ENCODE measurements around the gene THOC5.
A peak's percentile ranks its signal among the peaks of the same experiment; 100 is the strongest.

THOC5 gene

DNA sequence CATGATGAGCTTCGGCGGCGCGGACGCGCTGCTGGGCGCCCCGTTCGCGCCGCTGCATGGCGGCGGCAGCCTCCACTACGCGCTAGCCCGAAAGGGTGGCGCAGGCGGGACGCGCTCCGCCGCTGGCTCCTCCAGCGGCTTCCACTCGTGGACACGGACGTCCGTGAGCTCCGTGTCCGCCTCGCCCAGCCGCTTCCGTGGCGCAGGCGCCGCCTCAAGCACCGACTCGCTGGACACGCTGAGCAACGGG is 73.4 kb downstream of the THOC5 start:
- no peaks in the 10 kb centered on the region for H3K27me3 ChIP-seq (ENCODE audit: insufficient read depth, poor library complexity, severe bottlenecking)

DNA sequence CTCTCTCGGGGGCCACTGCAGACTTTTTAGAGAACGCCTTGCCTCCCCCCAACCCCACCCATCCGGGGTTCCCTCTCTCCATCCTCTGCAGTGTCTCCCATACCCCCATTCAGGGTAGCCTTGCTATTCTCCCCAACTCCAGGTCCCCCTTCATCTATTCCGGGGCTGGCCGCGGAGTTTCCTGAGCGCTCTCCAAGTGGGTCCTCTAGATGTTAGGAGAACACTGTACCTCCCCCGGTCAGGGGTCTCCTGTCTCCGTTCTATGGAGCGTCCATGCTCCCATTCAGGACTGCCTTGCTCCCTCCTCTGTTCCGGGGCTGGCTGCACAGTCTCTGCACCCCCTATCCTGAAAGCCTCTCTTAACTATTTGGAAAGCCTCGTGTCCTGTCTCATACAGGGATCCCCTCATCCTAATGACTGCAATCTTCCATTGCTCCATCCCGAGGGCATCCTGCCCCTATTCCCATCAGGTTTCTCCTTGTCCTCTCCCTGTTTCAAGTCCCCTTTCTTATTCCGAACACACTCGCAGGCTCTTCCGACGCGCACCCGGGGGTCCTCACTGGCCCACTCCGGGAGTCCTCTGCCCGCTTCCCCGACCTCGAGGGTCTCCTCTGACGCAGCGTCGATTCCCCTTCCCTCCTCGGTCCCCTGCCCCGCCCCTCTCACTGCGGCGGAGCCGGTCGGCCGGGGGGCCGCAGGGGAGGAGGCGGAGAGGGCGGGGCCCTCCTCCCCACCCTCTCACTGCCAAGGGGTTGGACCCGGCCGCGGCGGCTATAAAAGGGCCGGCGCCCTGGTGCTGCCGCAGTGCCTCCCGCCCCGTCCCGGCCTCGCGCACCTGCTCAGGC is 73.9 kb downstream of the THOC5 start, which contains the start of gene NEFH:
Gene NEFH (plus strand): TSS at position 802 of the 845 bp plus-strand sequence. CDS start 45 bp downstream, outside the sequence.
- TF ChIP-seq SPI1 (IDR thresholded peaks at IDR 0.05; ENCODE audit: borderline replicate concordance, low read depth) (no peak), POLR2AphosphoS5 (IDR thresholded peaks at IDR 0.05; ENCODE audit: low read depth) (no peak), GABPA (IDR thresholded peaks at IDR 0.05; ENCODE audit: low read depth) (no peak)
- TF ChIP-seq, protein P1, sequence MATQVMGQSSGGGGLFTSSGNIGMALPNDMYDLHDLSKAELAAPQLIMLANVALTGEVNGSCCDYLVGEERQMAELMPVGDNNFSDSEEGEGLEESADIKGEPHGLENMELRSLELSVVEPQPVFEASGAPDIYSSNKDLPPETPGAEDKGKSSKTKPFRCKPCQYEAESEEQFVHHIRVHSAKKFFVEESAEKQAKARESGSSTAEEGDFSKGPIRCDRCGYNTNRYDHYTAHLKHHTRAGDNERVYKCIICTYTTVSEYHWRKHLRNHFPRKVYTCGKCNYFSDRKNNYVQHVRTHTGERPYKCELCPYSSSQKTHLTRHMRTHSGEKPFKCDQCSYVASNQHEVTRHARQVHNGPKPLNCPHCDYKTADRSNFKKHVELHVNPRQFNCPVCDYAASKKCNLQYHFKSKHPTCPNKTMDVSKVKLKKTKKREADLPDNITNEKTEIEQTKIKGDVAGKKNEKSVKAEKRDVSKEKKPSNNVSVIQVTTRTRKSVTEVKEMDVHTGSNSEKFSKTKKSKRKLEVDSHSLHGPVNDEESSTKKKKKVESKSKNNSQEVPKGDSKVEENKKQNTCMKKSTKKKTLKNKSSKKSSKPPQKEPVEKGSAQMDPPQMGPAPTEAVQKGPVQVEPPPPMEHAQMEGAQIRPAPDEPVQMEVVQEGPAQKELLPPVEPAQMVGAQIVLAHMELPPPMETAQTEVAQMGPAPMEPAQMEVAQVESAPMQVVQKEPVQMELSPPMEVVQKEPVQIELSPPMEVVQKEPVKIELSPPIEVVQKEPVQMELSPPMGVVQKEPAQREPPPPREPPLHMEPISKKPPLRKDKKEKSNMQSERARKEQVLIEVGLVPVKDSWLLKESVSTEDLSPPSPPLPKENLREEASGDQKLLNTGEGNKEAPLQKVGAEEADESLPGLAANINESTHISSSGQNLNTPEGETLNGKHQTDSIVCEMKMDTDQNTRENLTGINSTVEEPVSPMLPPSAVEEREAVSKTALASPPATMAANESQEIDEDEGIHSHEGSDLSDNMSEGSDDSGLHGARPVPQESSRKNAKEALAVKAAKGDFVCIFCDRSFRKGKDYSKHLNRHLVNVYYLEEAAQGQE (IDR thresholded peaks at IDR 0.05; ENCODE audit: insufficient replicate concordance, low read depth), result no peak
- TF ChIP-seq, protein P2, sequence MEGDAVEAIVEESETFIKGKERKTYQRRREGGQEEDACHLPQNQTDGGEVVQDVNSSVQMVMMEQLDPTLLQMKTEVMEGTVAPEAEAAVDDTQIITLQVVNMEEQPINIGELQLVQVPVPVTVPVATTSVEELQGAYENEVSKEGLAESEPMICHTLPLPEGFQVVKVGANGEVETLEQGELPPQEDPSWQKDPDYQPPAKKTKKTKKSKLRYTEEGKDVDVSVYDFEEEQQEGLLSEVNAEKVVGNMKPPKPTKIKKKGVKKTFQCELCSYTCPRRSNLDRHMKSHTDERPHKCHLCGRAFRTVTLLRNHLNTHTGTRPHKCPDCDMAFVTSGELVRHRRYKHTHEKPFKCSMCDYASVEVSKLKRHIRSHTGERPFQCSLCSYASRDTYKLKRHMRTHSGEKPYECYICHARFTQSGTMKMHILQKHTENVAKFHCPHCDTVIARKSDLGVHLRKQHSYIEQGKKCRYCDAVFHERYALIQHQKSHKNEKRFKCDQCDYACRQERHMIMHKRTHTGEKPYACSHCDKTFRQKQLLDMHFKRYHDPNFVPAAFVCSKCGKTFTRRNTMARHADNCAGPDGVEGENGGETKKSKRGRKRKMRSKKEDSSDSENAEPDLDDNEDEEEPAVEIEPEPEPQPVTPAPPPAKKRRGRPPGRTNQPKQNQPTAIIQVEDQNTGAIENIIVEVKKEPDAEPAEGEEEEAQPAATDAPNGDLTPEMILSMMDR (IDR thresholded peaks at IDR 0.05; ENCODE audit: insufficient read depth, low read length), result no peak
- DNase-seq (ENCODE audit: low read depth in 1 of 2, low spot score in 1 of 2), result no peak

More for the DNA sequence above, 73.4 kb downstream of the THOC5 start:
- Histone ChIP-seq H3K27ac (replicated peaks) (no peak overlapping the region), H3K4me3 (replicated peaks; ENCODE audit: insufficient read depth, low read length) (peak overlapping the region; percentile 35)
- TF ChIP-seq POLR2AphosphoS5 (IDR thresholded peaks at IDR 0.05; ENCODE audit: low read depth) (no peak), SPI1 (IDR thresholded peaks at IDR 0.05; ENCODE audit: borderline replicate concordance, low read depth) (no peak), GABPA (IDR thresholded peaks at IDR 0.05; ENCODE audit: low read depth) (no peak)
- TF ChIP-seq, protein P2 (IDR thresholded peaks at IDR 0.05; ENCODE audit: insufficient read depth, low read length), result no peak
- TF ChIP-seq, protein P1 (IDR thresholded peaks at IDR 0.05; ENCODE audit: insufficient replicate concordance, low read depth), result no peak
- no peak for DNase-seq (ENCODE audit: low read depth in 1 of 2, low spot score in 1 of 2)

DNA sequence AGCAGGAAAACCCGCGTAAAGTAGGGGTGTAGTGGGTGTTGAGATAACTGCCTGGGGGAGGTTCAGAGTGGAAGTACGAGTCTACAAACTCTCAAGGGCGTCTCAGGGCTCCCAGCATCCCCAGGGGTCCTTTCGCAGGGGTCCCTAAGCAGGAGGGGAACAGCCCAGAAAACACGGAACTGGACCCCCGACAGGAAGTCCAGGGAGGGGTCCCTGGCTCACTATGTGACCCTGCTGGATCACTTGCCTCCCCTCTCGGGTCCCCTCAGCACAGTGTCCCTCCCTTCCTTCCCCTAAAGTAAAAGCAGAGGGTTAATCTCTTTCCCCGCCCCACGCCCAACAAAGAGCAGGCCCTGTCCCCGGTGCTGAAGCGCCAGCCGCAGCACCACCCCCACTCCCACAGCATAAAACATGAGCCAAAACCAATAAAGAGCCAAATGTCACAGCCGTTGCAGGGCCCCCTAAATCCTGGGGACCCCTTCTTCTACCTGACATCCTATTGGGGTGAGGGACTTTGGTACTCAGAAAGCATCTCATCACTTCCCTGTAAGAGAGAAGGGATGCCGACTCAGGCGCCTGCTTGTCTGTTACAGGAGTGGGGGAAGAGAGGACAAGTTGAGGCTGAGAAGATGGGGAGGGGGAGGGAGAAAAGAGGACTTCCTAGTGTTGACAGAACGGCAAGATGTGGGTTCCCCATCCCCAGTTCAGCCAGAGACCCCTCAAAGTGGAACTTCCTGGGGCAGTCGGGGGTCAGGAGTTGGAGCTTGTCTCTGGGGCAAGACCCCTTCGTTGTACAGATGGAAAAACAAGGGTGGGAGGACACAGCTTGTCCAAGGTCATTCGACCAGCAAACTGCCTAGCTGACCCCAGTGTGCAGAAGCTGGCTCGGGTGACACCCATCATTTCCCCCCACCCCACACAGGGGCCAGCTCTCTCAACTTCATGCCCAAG is 75.0 kb downstream of the THOC5 start:
- Histone ChIP-seq H3K27me3 (ENCODE audit: insufficient read depth, poor library complexity, severe bottlenecking) (no peaks in the 10 kb centered on the region), H3K4me3 (replicated peaks; ENCODE audit: insufficient read depth, low read length) (no peak overlapping the region), H3K27ac (replicated peaks) (no peak overlapping the region)
- DNase-seq (ENCODE audit: low read depth in 1 of 2, low spot score in 1 of 2), result peak in 1 of 2 experiments; percentile 24
- TF ChIP-seq, protein P1 (IDR thresholded peaks at IDR 0.05; ENCODE audit: insufficient replicate concordance, low read depth), result peak; percentile 97
- no peak for TF ChIP-seq POLR2AphosphoS5 (IDR thresholded peaks at IDR 0.05; ENCODE audit: low read depth)

More for the DNA sequence above, 73.9 kb downstream of the THOC5 start, which contains the start of gene NEFH:
- Histone ChIP-seq H3K4me3 (replicated peaks; ENCODE audit: insufficient read depth, low read length) (peak within 1 kb of the TSS; percentile 35), H3K27me3 (ENCODE audit: insufficient read depth, poor library complexity, severe bottlenecking) (no peaks in the 10 kb centered on the region), H3K27ac (replicated peaks) (peak within 1 kb of the TSS; percentile 59)
